Gastrocnemius medialis (tissue), 4 donors: ENCODE results near the gene SASH3.

Experiments
- POLR2A ChIP-seq, 2 donors: fragments of 450-650 bp; IDR thresholded peaks; one replicate each; pipeline ENCODE4 v1.6.1; 2017; ENCODE audit warnings: antibody characterized with exemption in 2 of 2, mild to moderate bottlenecking in 2 of 2, moderate library complexity in 2 of 2
- TF ChIP-seq, protein P1 (sequence below), 5 experiments: fragments of 450-650 bp in 3 of 5; fragments of 200-600 bp in 2 of 5; sonication (generic) in 2 of 5; IDR thresholded peaks in 4 of 5; conservative IDR thresholded peaks in 1 of 5; 1 replicate in 4 of 5; 2 replicates in 1 of 5; pipeline ENCODE4 v1.5.1; 2016 to 2019; ENCODE audit warnings: antibody characterized with exemption in 5 of 5, mild to moderate bottlenecking in 3 of 5, moderate library complexity in 3 of 5

DNA sequence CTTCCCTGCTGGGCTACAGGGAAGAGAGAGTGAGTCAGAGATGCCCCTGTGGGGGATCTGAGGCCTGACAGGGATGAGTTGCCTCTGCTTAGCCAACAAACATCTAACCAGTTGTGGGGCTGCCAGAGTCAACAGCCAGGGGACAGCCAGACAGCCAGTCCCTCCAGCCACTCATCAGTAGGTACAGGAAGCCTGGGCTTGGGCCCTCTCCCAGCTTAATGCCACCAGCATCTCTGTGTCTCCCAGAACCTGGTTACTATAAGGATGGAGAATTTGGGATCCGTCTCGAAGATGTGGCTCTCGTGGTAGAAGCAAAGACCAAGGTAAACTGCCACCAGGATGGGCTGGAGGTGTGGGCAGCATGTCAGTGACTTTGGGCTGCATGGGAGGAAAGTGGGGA is 17.3 kb upstream of the SASH3 start:
- TF ChIP-seq, protein P1, sequence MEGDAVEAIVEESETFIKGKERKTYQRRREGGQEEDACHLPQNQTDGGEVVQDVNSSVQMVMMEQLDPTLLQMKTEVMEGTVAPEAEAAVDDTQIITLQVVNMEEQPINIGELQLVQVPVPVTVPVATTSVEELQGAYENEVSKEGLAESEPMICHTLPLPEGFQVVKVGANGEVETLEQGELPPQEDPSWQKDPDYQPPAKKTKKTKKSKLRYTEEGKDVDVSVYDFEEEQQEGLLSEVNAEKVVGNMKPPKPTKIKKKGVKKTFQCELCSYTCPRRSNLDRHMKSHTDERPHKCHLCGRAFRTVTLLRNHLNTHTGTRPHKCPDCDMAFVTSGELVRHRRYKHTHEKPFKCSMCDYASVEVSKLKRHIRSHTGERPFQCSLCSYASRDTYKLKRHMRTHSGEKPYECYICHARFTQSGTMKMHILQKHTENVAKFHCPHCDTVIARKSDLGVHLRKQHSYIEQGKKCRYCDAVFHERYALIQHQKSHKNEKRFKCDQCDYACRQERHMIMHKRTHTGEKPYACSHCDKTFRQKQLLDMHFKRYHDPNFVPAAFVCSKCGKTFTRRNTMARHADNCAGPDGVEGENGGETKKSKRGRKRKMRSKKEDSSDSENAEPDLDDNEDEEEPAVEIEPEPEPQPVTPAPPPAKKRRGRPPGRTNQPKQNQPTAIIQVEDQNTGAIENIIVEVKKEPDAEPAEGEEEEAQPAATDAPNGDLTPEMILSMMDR (IDR thresholded peaks at IDR 0.05 in 4 of 5, conservative IDR thresholded peaks at IDR 0.05 in 1 of 5) = no peak
- no peak for TF ChIP-seq POLR2A (IDR thresholded peaks at IDR 0.05)
